SKM-1 treated with dmso at 0.1 percent for 144 hours (cell line): ENCODE data around the gene SLC13A5.

Source experiments
- DNase-seq: peaks from one replicate; lab custom pipeline; 2025; ENCODE audit not compliant: unreplicated experiment; lab: John Stamatoyannopoulos, UW

Gene SLC13A5

DNA sequence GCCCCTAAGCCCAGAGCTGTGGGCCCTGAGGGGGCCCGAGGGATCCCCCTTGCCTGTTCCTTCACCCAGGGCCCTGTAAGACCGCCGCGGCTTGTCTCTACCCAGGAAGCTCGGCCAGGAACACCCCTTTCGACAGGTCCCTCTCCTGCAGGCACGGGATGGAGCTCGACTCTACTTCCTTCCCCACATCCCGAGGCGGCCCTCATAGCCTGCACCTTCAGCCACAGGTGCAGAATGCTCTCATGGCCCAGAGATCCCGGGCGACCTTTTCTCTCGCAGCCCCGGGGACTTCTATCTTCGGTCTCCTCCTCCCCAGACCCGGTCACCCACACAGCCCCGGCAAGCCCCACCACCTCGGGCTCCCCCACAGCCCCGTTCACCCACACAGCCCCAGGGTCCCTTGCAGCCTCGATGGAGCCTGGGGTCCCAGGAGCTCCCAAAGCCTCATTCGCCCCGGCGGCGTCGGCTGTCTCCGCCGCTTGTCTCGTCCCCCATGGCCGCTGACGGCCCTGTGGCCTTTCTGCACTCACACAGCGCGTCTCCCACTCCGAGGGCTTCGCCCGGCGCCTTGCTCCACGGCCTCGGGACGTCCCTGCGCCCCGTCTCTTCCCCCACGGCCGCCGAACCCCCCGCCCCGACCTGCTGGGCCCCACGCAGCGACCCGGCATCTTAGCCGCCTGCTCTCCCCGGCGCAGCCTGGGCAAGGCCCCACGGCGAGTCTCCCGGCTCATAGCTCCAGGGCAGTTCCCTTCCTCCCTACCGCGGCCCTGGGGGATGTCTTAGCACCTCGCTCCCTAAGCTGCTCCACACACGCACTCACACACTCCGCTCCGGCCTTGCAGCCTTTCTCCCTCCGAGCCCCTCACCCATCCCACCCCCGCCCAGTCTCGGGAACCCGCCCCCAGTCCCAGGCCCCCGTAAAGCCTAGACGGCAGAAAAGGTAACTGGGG is 73.3 kb downstream of the SLC13A5 start:
- DNase-seq: no peak

- no peak for DNase-seq
Observed at GRCh38 chr17:6639014-6639585, 74.1 kb downstream of the SLC13A5 start.

DNA sequence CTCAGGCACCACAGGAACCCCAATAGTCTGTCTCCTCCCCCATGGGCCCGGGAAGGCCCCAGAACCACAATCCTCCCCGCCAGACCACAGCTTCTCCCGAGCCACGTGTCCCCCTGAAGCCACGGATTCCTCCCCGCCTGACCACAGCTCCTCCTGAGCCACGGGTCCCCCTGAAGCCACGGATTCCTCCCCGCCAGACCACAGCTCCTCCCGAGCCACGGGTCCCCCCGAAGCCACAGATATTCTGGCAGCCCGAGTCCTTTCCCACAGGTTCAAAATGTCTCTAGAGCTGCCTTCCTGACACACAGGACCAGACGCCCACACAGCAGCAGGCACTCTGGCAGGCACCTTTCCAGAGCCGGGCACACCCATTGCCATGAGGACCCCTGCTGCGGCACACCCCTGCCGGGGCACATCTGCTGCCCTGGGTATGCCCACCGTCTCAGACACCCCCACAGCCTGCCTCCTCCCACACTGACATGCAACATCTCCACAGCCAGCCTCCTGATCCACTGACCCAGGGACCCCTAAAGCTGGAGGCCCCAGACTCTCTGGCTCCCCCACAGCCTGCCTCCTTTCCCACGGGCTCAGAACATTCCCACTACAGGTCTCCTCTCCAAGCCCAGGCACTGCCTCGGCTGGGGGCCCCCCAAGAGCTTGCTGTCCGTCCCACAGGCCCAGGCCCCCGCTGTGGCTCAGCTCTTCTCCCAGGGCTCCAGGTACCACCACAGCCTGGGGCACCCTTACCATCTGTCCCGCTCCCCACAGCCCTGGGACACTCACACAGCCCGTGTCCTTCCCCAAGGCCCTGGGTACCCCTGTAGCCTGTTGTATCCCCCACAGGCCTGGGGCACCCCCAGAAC is 74.9 kb downstream of the SLC13A5 start:
- DNase-seq: no peak

DNA sequence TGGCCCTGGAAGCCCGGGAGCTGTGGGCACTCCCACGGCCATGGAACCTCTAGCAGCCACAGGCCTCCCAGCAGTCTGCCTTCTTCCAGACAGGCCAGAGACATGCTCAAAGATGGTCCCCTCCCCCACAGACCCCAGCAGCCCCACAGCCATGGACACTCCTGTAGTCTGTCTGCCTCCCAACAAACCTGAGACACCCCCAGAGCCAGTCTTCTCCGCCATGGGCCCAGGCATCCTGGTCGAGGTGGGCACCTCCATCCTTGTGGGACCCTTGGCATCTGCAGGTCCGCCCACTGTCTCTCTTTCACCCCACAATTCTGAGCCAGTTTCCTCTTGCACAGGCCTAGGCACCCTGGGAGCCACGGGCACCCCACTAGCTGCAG is 75.7 kb downstream of the SLC13A5 start:
- DNase-seq: no peak

DNA sequence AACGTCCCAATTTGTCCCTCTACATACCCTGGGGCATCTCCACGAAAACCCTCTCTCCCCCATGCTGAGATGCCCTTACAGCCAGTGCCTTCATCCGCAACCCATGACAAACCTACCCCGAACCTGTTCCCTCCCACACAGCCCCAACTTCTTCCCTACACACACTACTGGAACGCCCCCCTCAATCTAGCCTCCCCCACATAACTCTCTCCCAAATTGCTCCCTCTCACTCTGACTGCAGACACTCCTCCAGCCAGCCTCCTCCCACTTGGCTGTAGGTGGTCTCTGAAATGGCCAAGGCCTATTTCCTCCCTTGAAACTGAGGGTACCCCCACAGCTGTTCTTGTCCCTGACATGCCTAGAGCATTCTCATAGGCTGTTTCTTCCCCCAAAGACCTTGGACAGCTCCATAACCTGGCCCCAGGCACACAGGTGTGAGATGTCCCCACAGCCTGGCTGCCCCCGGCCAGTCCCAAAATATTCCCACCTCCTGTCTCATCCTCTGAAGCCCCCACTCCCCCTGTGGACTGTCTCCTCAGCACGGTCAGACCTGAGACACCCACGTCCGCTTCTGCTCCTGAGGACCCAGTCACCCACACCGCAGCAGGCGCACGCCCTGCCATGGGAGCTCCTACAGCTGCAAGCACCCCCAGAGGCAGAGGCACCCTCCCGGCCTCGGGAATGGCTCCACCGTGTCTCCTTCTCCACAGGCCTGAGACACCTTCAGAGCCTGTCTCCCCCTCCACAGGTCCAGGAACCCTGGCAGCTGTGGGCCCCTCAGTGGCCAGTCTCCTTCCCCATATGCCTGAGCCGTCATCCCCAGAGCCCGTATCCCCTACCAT is 76.3 kb downstream of the SLC13A5 start:
- no peak for DNase-seq

DNA sequence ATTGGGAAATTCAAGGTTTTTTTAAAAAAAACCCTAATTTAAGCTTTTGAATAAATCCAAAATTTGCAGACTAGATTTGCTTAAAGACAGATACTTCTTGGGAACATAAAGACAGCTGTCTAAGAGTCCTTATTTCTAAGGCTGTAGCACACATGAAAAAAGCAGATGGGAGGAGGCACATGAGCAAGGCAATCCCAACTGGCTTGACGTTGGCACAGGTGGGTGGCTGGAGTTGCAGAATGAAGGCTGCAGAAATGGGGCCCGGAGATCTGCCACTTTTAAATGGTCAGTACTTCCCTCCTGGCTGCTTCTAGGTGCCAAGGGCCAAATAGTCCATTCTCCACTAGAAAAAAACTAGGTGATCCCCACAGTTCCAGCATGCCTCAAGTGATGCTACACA is 77.1 kb downstream of the SLC13A5 start:
- DNase-seq: no peak
